Progenitor cell of endocrine pancreas (in vitro differentiated cells): ENCODE data around the gene RNF128. TPM values are rescaled to one million over a fixed set of nuclear protein-coding genes. Genes with fewer than 3 reads are reported as not detected.

Experiments
- DNase-seq: peaks from one replicate; pipeline ENCODE4 v3.0.0; 2021; ENCODE audit warnings: low spot score; ENCODE audit not compliant: unreplicated experiment
- H3K27ac Mint-ChIP-seq: 2 replicates; pipeline ENCODE4 v1.8.0; 2021; ENCODE audit warnings: mild to moderate bottlenecking, moderate library complexity, mixed read lengths
- H3K27me3 Mint-ChIP-seq: 2 replicates; pipeline ENCODE4 v1.8.0; 2021; ENCODE audit warnings: mixed read lengths
- H3K36me3 Mint-ChIP-seq: 2 replicates; pipeline ENCODE4 v1.8.0; 2022; ENCODE audit warnings: mixed read lengths; ENCODE audit not compliant: insufficient read depth
- H3K4me1 Mint-ChIP-seq: 2 replicates; pipeline ENCODE4 v1.8.0; 2021; ENCODE audit warnings: low read depth, mixed read lengths
- H3K4me3 Mint-ChIP-seq: 2 replicates; pipeline ENCODE4 v1.8.0; 2021; ENCODE audit warnings: low read depth, mild to moderate bottlenecking, moderate library complexity, mixed read lengths
- H3K9me3 Mint-ChIP-seq: 2 replicates; pipeline ENCODE4 v1.8.0; 2021; ENCODE audit warnings: low read depth, mixed read lengths
- CTCF ChIP-seq: fragments of 200-600 bp; sonication (generic); IDR thresholded peaks from one replicate; pipeline ENCODE4 v1.5.0; 2021; ENCODE audit warnings: antibody characterized with exemption, mild to moderate bottlenecking; ENCODE audit not compliant: unreplicated experiment
- total RNA-seq: library from RNA; stranded (reverse); gene quantifications from 2 replicates; pipeline ENCODE4 v1.2.1, GENCODE V29; 2021

RNF128 gene
- total RNA-seq, 1 donor from 2014 or later = 14.8 TPM

GRCh38 chrX:106696502-106696901 lies 30.0 kb upstream of the RNF128 start:
- TF ChIP-seq CTCF = no peak
- DNase-seq = no peak
- H3K27me3 Mint-ChIP-seq = no peaks in the 10 kb centered on the region
- no peaks in the 10 kb centered on the region for H3K36me3 Mint-ChIP-seq
- peaks cover 22% of the 10 kb centered on the region for H3K4me1 Mint-ChIP-seq
- H3K9me3 Mint-ChIP-seq = peaks cover 19% of the 10 kb centered on the region
- peak overlapping the region; percentile 46 for H3K4me3 Mint-ChIP-seq
- no peak overlapping the region for H3K27ac Mint-ChIP-seq

GRCh38 chrX:106698693-106699092 lies 27.8 kb upstream of the RNF128 start:
- H3K36me3 Mint-ChIP-seq = peaks cover under 1% of the 10 kb centered on the region
- H3K4me1 Mint-ChIP-seq = peaks cover 14% of the 10 kb centered on the region
- no peak overlapping the region for H3K4me3 Mint-ChIP-seq
- peaks cover 21% of the 10 kb centered on the region for H3K9me3 Mint-ChIP-seq
- no peak for DNase-seq
- TF ChIP-seq CTCF = no peak
- H3K27me3 Mint-ChIP-seq = no peaks in the 10 kb centered on the region
- H3K27ac Mint-ChIP-seq = no peak overlapping the region

GRCh38 chrX:106702636-106703035 lies 23.9 kb upstream of the RNF128 start:
- H3K4me3 Mint-ChIP-seq = no peak overlapping the region
- H3K9me3 Mint-ChIP-seq = peaks cover 26% of the 10 kb centered on the region
- no peak for DNase-seq
- no peaks in the 10 kb centered on the region for H3K27me3 Mint-ChIP-seq
- H3K4me1 Mint-ChIP-seq = peaks cover 2% of the 10 kb centered on the region
- no peak for TF ChIP-seq CTCF
- H3K27ac Mint-ChIP-seq = no peak overlapping the region
- H3K36me3 Mint-ChIP-seq = peaks cover 3% of the 10 kb centered on the region

GRCh38 chrX:106706466-106706865 lies 20.0 kb upstream of the RNF128 start:
- no peak for TF ChIP-seq CTCF
- Mint-ChIP-seq H3K9me3 (peaks cover 19% of the 10 kb centered on the region), H3K27me3 (no peaks in the 10 kb centered on the region), H3K4me3 (no peak overlapping the region), H3K4me1 (peaks cover 3% of the 10 kb centered on the region), H3K36me3 (peaks cover 3% of the 10 kb centered on the region), H3K27ac (no peak overlapping the region)
- DNase-seq = no peak

GRCh38 chrX:106707771-106708454 lies 18.6 kb upstream of the RNF128 start:
- no peaks in the 10 kb centered on the region for H3K27me3 Mint-ChIP-seq
- peaks cover 2% of the 10 kb centered on the region for H3K4me1 Mint-ChIP-seq
- H3K27ac Mint-ChIP-seq = no peak overlapping the region
- H3K4me3 Mint-ChIP-seq = no peak overlapping the region
- TF ChIP-seq CTCF = no peak
- H3K9me3 Mint-ChIP-seq = peaks cover 17% of the 10 kb centered on the region
- no peak for DNase-seq
- peaks cover 3% of the 10 kb centered on the region for H3K36me3 Mint-ChIP-seq
